Neural cell (in vitro differentiated cells): ENCODE measurements around the gene SULT4A1.

Source experiments
- EP300 ChIP-seq: fragments of 450-650 bp; conservative IDR thresholded peaks from 2 replicates; pipeline ENCODE4 v1.6.1; 2014; ENCODE audit warnings: antibody characterized with exemption, mild to moderate bottlenecking, moderate library complexity; ENCODE audit not compliant: poor library complexity, severe bottlenecking
- EZH2 ChIP-seq: fragments of 200-600, 300-800 bp; shearing (Covaris generic), sonication (generic); IDR thresholded peaks from 2 replicates; pipeline ENCODE4 v1.6.1; 2014; ENCODE audit warnings: antibody characterized with exemption, low read length, borderline replicate concordance, mild to moderate bottlenecking; ENCODE audit not compliant: insufficient read depth, poor library complexity, severe bottlenecking
- POLR2AphosphoS5 ChIP-seq: IDR thresholded peaks from 2 replicates; pipeline ENCODE4 v1.6.1; 2012
- RAD21 ChIP-seq: fragments of 450-650 bp; conservative IDR thresholded peaks from 2 replicates; pipeline ENCODE4 v1.6.1; 2014; ENCODE audit warnings: antibody characterized with exemption, mild to moderate bottlenecking, moderate library complexity
- TAF1 ChIP-seq: IDR thresholded peaks from 2 replicates; pipeline ENCODE4 v1.6.1; 2012; ENCODE audit warnings: low read depth
- TF ChIP-seq, protein P1 (sequence below): fragments of 450-650 bp; IDR thresholded peaks from 2 replicates; pipeline ENCODE4 v1.5.1; 2014; ENCODE audit warnings: antibody characterized with exemption, mild to moderate bottlenecking, moderate library complexity; ENCODE audit not compliant: poor library complexity, severe bottlenecking

DNA sequence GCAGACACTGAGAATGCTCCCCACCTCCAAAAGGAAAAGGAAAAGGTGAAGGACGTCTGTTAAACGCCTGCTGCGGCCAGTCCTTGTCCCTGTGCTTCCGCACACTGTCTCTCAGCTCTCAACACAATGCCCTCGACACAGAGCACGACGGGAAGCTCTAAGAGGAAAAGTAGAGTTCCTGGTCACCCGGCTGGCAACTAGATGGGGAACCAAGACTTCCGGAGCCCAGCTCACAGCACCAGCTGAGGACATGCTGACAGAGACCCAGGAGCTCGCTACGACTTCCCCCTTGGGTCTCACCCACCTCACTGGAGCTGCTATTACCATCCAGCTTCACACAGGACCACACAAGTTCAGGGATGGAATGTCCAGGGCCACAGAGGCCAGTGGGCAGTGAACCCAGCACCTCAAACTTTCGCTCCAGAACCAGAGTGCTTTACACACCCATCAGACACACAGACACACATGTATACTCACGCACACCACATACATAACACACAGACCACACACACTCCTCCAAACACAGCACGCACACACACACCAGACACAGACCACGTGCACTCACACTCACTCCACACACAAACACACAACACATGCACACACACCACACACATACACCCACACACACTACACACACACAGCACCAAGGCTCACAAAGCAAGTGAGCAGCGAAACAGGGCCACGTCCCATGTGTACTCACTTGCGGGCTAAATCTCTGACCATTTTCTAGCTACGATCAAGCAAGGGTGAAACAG lies 9.6 kb downstream of the SULT4A1 start:
- no peak for TF ChIP-seq EP300
- TF ChIP-seq, protein P1, sequence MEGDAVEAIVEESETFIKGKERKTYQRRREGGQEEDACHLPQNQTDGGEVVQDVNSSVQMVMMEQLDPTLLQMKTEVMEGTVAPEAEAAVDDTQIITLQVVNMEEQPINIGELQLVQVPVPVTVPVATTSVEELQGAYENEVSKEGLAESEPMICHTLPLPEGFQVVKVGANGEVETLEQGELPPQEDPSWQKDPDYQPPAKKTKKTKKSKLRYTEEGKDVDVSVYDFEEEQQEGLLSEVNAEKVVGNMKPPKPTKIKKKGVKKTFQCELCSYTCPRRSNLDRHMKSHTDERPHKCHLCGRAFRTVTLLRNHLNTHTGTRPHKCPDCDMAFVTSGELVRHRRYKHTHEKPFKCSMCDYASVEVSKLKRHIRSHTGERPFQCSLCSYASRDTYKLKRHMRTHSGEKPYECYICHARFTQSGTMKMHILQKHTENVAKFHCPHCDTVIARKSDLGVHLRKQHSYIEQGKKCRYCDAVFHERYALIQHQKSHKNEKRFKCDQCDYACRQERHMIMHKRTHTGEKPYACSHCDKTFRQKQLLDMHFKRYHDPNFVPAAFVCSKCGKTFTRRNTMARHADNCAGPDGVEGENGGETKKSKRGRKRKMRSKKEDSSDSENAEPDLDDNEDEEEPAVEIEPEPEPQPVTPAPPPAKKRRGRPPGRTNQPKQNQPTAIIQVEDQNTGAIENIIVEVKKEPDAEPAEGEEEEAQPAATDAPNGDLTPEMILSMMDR: no peak
- no peak for TF ChIP-seq TAF1
- no peak for TF ChIP-seq POLR2AphosphoS5
- TF ChIP-seq EZH2: no peak
- TF ChIP-seq RAD21: no peak
